Upper lobe of left lung (tissue), 4 donors: ENCODE results near the gene GIPC1.

Source experiments
- CTCF ChIP-seq, 6 experiments: fragments of 450-650 bp in 4 of 6; fragments of 200-600 bp in 2 of 6; sonication (generic) in 2 of 6; IDR thresholded peaks; one replicate each; pipeline ENCODE4 v1.5.1; 2016 to 2019; ENCODE audit warnings: antibody characterized with exemption in 6 of 6
- EP300 ChIP-seq, 4 donors: sonication (generic); formaldehyde crosslinking; IDR thresholded peaks; one replicate each; pipeline ENCODE4 v1.5.1; 2017; ENCODE audit warnings: antibody characterized with exemption in 4 of 4, control low read depth in 2 of 4
- POLR2A ChIP-seq, 4 donors: fragments of 450-650 bp; IDR thresholded peaks; one replicate each; pipeline ENCODE4 v1.5.1; 2016 to 2017; ENCODE audit warnings: antibody characterized with exemption in 4 of 4, mild to moderate bottlenecking in 2 of 4
- POLR2AphosphoS5 ChIP-seq, 2 donors: sonication (generic); formaldehyde crosslinking; IDR thresholded peaks; one replicate each; pipeline ENCODE4 v1.5.1; 2017; ENCODE audit warnings: antibody characterized with exemption in 2 of 2

GRCh38 chr19:14525729-14526128, 29.8 kb upstream of the GIPC1 start:
- TF ChIP-seq CTCF (IDR thresholded peaks at IDR 0.05) (no peak), POLR2AphosphoS5 (IDR thresholded peaks at IDR 0.05) (no peak), EP300 (IDR thresholded peaks at IDR 0.05) (no peak), POLR2A (IDR thresholded peaks at IDR 0.05) (no peak)
